IPS-20b (cell line): Measurements from ENCODE around the gene HERC2.
"Not testable (repeated sequence)": the region's sequence is repeated elsewhere in the genome, so short reads cannot be mapped to it uniquely, and the experiment has no call there.

ENCODE experiments used
- H3K27ac ChIP-seq: one replicate; pipeline ENCODE4 v1.5.1; 2013; ENCODE audit warnings: low read length
- H3K27me3 ChIP-seq: 2 replicates; pipeline ENCODE4 v1.6.1; 2013; ENCODE audit warnings: mild to moderate bottlenecking, low read length, inconsistent platforms; ENCODE audit not compliant: insufficient read depth
- H3K36me3 ChIP-seq: 2 replicates; pipeline ENCODE4 v1.6.1; 2013; ENCODE audit warnings: low read depth, mild to moderate bottlenecking, inconsistent platforms, low read length, moderate library complexity; ENCODE audit not compliant: insufficient read depth
- H3K4me1 ChIP-seq: 2 replicates; pipeline ENCODE4 v1.6.1; 2013; ENCODE audit warnings: mild to moderate bottlenecking, control low read depth, inconsistent platforms, low read length, moderate library complexity; ENCODE audit not compliant: insufficient read depth
- H3K4me3 ChIP-seq: 2 replicates; pipeline ENCODE4 v1.5.1; 2013; ENCODE audit warnings: mild to moderate bottlenecking, low read length, inconsistent platforms
- H3K9ac ChIP-seq: 2 replicates; pipeline ENCODE4 v1.6.1; 2013; ENCODE audit warnings: low read depth, mild to moderate bottlenecking, inconsistent platforms, low read length, moderate library complexity
- H3K9me3 ChIP-seq: 2 replicates; pipeline ENCODE4 v1.6.1; 2013; ENCODE audit warnings: mild to moderate bottlenecking, low read depth, low read length, inconsistent platforms; ENCODE audit not compliant: insufficient read depth

HERC2 gene

GRCh38 chr15:28168405-28169121 lies 153.4 kb downstream of the HERC2 start:
- not testable (repeated sequence) for H3K9me3 ChIP-seq, H3K9ac ChIP-seq, H3K4me1 ChIP-seq, H3K27ac ChIP-seq, H3K4me3 ChIP-seq, H3K27me3 ChIP-seq
- H3K36me3 ChIP-seq: peaks cover 88% of the 10 kb centered on the region

GRCh38 chr15:28167042-28167441 lies 154.9 kb downstream of the HERC2 start:
- Histone ChIP-seq H3K27me3 (no peaks in the 10 kb centered on the region), H3K9ac (no peak overlapping the region), H3K4me3 (no peak overlapping the region), H3K4me1 (peaks cover 6% of the 10 kb centered on the region; the same call in 1 of the 2 replicates), H3K27ac (no peak overlapping the region), H3K36me3 (peaks cover 89% of the 10 kb centered on the region), H3K9me3 (no peaks in the 10 kb centered on the region)

GRCh38 chr15:28165791-28166190 lies 156.2 kb downstream of the HERC2 start:
- Histone ChIP-seq H3K9ac (no peak overlapping the region), H3K27me3 (no peaks in the 10 kb centered on the region), H3K36me3 (peaks cover 94% of the 10 kb centered on the region), H3K4me1 (peaks cover 6% of the 10 kb centered on the region; the same call in 1 of the 2 replicates), H3K27ac (no peak overlapping the region), H3K4me3 (no peak overlapping the region), H3K9me3 (peaks cover 8% of the 10 kb centered on the region; the same call in 1 of the 2 replicates)

GRCh38 chr15:28164876-28165275 lies 157.1 kb downstream of the HERC2 start:
- Histone ChIP-seq H3K36me3 (peaks cover 88% of the 10 kb centered on the region), H3K9me3 (peaks cover 11% of the 10 kb centered on the region; the same call in 1 of the 2 replicates), H3K27ac (no peak overlapping the region), H3K27me3 (no peaks in the 10 kb centered on the region), H3K4me1 (peaks cover 6% of the 10 kb centered on the region; the same call in 1 of the 2 replicates), H3K9ac (no peak overlapping the region), H3K4me3 (no peak overlapping the region)

- no peaks in the 10 kb centered on the region for H3K9me3 ChIP-seq
- peaks cover 19% of the 10 kb centered on the region for H3K36me3 ChIP-seq
- H3K9ac ChIP-seq: no peak overlapping the region
- H3K4me3 ChIP-seq: no peak overlapping the region
- no peak overlapping the region for H3K27ac ChIP-seq
- H3K27me3 ChIP-seq: no peaks in the 10 kb centered on the region
- no peaks in the 10 kb centered on the region for H3K4me1 ChIP-seq
Measured at GRCh38 chr15:28154283-28154682, 167.7 kb downstream of the HERC2 start.

GRCh38 chr15:28153492-28154119 lies 168.4 kb downstream of the HERC2 start:
- H3K9me3 ChIP-seq: no peaks in the 10 kb centered on the region
- peaks cover 19% of the 10 kb centered on the region for H3K36me3 ChIP-seq
- H3K27me3 ChIP-seq: no peaks in the 10 kb centered on the region
- no peak overlapping the region for H3K4me3 ChIP-seq
- no peaks in the 10 kb centered on the region for H3K4me1 ChIP-seq
- H3K27ac ChIP-seq: no peak overlapping the region
- no peak overlapping the region for H3K9ac ChIP-seq

- H3K27me3 ChIP-seq, H3K27ac ChIP-seq, H3K9me3 ChIP-seq, H3K4me3 ChIP-seq, H3K9ac ChIP-seq, H3K4me1 ChIP-seq: not testable (repeated sequence)
- peaks cover 19% of the 10 kb centered on the region for H3K36me3 ChIP-seq
Measured at GRCh38 chr15:28152538-28152923, 169.4 kb downstream of the HERC2 start.

- H3K9me3 ChIP-seq, H3K4me1 ChIP-seq, H3K9ac ChIP-seq, H3K27me3 ChIP-seq, H3K4me3 ChIP-seq, H3K27ac ChIP-seq: not testable (repeated sequence)
- H3K36me3 ChIP-seq: peaks cover 19% of the 10 kb centered on the region
Measured at GRCh38 chr15:28151864-28152537, 170.0 kb downstream of the HERC2 start.

- no peak overlapping the region for H3K9ac ChIP-seq
- no peak overlapping the region for H3K4me3 ChIP-seq
- H3K27me3 ChIP-seq: no peaks in the 10 kb centered on the region
- no peaks in the 10 kb centered on the region for H3K4me1 ChIP-seq
- H3K27ac ChIP-seq: no peak overlapping the region
- H3K9me3 ChIP-seq: no peaks in the 10 kb centered on the region
- H3K36me3 ChIP-seq: peaks cover 50% of the 10 kb centered on the region
Measured at GRCh38 chr15:28147801-28148200, 174.2 kb downstream of the HERC2 start.

- not testable (repeated sequence) for H3K9ac ChIP-seq, H3K27me3 ChIP-seq, H3K27ac ChIP-seq, H3K4me1 ChIP-seq, H3K4me3 ChIP-seq, H3K9me3 ChIP-seq
- peaks cover 45% of the 10 kb centered on the region for H3K36me3 ChIP-seq
Measured at GRCh38 chr15:28145419-28145818, 176.6 kb downstream of the HERC2 start.

- H3K4me3 ChIP-seq: no peak overlapping the region
- no peaks in the 10 kb centered on the region for H3K27me3 ChIP-seq
- H3K9me3 ChIP-seq: no peaks in the 10 kb centered on the region
- H3K9ac ChIP-seq: no peak overlapping the region
- H3K4me1 ChIP-seq: no peaks in the 10 kb centered on the region
- no peak overlapping the region for H3K27ac ChIP-seq
- peaks cover 61% of the 10 kb centered on the region for H3K36me3 ChIP-seq
Measured at GRCh38 chr15:28140062-28140461, 181.9 kb downstream of the HERC2 start.
